Activated effector memory CD4-positive, alpha-beta T cell treated with Interleukin-2 at 50 U/mL for 16 hours (primary cell): ENCODE results near the gene ANO2.

Source experiments
- DNase-seq: peaks from one replicate; pipeline ENCODE4 v3.0.0-alpha.2; 2020

The ANO2 gene

GRCh38 chr12:5771756-5772155 is 173.3 kb downstream of the ANO2 start:
- no peak for DNase-seq

DNA sequence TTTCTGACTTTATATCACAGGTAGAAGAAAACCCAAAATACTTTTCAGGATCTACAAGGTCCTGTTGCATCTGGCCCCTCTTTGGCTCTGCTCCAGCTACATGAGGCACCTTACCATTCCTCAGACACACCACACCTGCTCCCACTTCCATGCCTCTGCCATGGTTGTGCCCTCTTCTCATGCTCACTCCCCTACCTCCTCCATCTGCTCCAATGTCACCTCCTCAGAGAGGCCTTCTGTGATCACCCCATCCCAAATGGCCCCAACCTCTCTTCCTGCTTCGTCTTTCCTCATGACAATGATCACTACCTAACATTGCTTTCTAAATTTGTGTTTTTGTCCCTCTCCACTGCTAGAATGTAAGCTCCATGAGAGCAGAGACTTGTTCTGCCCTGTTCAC is 174.3 kb downstream of the ANO2 start:
- no peak for DNase-seq

DNA sequence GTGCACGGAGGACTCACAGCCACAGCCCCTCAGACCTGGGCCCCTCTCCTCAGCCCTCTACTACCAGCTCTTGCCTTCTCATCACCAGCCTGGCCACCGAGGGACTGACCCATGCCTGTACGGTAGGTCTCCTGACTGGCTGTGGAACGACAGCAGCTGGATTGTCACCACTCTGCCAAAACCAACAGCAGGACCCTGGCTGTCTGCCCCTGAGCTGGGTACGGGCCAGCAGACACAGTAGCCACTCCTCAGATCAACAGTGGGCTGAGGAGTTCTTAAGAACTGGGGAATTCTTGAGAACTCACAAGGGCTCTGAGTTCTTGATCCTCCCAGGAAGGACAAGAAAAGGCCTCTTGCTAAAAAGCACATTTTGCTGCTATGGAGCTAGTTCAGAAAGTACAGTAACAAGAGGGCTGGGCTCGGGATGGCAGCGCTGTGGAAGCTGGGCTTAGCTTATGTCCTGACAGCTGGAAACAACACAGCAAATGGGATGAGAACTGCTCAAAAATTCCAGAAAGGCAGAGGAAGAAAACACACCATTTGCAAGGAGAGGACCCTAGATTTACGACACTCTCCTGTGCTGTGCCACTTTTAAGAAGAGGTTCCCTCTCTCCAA is 176.4 kb downstream of the ANO2 start:
- no peak for DNase-seq

DNA sequence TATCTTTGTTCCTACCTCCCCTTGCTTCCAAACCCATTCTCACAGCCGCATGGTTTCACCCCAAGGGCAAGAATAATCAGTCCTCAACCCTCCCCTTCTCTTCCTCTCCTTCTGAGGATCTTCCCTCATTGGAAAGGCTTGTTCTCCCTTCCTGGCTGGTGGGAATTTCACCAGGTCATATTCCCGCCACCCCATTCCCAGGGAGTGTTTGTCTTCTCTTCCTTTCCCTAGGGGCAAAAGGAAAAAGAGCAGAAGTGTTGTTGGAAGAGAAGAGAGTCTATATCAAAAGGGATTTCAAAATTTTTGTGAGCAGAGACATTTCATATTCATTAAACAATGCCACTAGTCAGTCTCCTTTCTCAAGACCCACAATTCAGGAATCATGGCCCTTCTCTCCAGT is 176.9 kb downstream of the ANO2 start:
- DNase-seq, result no peak

- no peak for DNase-seq
Observed at GRCh38 chr12:5758347-5758746, 186.7 kb downstream of the ANO2 start.

DNA sequence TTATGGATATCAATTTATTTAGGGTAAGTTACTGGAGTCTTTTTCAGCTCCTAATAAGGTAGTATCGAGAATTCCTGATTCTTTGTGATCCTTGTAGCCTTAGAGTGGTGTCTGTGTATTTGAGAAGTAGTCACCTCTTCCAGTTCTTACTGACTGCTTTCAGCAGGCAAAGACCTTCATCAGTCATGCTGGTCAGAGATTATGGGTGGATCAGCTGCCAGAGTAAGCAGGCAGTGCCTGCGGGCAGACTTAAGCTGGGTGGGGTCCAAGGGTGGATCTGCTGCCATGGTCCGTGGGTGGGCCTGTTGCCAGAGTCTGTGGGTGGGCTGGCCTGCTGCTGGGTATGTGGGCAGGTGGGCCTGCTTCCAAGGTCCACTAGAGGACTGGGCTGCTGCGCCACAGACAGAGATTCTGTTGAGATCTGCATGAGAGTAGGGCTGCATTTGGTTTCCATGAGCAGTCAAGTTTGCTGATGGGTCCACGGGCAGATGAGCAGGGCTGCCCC is 188.7 kb downstream of the ANO2 start:
- no peak for DNase-seq

GRCh38 chr12:5748027-5748426 is 197.0 kb downstream of the ANO2 start:
- no peak for DNase-seq

DNA sequence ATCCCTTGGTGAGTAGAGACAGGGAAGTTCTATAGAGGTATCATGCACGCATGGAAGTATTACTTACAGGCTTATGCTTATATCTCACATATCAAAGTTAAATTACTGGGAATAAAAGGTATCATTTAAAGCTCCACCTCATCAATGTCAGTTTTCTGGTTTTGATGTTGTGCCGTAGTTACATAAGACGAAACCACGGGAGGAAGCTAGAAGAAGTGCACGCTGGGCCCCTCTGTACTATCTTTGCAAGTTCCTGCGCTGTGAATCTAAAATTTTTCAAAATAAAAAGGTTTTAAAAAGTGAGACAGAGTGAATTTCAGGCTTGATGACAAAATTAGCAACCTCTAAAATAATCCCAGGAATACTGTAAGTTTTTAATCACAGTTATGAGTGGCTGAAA is 198.1 kb downstream of the ANO2 start:
- no peak for DNase-seq

DNA sequence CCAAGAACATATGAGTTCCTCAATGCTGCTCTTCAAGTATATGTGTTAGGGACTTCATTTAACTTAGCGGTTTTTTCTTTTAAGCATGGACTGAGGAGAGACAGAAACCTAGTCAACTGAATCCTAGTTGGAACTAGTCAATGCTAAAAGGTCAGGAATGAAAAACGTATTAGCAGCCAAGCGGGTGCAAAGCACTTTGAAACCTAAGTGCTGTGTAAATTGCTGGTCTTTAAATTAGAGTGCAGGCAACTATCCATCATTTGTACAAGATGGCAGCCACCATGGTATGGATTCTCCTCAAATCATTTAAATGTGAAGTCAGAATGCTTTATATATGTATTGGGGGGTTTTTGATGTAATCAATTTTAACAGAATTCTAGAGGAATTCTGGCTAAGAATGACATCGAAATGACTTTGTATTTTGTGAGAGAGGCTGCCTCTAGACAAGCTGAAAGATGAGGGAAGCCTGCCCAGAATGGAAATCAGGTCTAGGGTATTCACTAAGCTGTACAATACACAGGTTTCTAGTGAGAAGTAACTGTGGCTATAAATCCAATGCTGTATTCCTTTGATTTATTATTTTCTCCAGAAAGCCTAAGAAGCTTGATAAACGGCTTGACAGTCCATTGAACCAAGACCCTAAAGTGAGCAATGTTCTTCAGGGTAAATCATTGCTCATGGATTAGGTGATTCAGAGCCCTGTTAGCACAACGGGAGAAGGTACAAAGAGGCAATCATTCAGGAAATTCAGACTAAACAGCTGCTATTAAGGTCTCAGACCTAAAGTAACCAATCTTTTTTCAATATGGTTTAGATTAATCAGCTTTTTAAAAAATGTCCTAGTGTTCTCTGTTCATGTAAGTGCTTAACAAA is 198.8 kb downstream of the ANO2 start:
- no peak for DNase-seq

GRCh38 chr12:5745251-5745888 is 199.7 kb downstream of the ANO2 start:
- DNase-seq, result no peak

DNA sequence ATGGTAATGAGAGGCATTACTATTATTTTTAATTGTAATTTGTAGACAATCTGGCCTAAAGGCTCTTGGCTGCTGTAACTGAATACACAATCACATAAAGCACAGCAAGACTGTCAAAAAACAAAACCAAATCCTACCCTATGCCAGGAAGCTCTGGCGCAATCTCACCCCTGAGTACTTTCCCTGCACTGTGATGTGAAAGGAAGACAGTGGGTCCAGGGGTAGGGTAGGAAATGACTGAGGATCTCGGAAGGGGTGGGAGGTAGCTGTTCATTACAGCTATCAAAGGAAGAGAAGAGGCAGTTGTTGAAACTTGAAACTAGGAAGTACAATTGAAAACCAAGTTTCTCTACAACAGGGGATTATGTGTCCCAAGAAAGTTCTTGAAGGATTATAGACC is 202.8 kb downstream of the ANO2 start:
- DNase-seq, result no peak

DNA sequence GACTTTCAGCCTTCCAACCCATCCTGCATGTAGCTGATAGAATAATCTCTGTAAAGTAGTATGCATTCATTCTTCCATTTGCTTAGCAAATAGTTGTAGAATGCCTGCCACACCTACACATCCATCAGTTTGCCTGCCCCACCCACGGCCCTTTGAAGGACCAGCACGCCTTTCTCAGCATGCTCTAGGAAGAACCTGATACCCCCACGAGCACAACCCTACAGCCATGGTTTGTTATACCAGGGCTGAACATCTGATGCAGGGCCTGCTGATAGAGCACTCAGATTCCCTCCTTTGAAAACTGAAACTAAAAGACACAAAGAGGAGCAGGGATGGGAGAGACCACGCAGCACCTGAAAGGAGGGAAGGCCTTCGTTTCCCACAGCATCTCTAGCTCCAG is 205.1 kb downstream of the ANO2 start:
- DNase-seq, result no peak

- no peak for DNase-seq
Observed at GRCh38 chr12:5737778-5738177, 207.3 kb downstream of the ANO2 start.

- no peak for DNase-seq
Observed at GRCh38 chr12:5736527-5736926, 208.5 kb downstream of the ANO2 start.

GRCh38 chr12:5736016-5736415 is 209.0 kb downstream of the ANO2 start:
- no peak for DNase-seq

- DNase-seq, result no peak
Observed at GRCh38 chr12:5733916-5734315, 211.1 kb downstream of the ANO2 start.

DNA sequence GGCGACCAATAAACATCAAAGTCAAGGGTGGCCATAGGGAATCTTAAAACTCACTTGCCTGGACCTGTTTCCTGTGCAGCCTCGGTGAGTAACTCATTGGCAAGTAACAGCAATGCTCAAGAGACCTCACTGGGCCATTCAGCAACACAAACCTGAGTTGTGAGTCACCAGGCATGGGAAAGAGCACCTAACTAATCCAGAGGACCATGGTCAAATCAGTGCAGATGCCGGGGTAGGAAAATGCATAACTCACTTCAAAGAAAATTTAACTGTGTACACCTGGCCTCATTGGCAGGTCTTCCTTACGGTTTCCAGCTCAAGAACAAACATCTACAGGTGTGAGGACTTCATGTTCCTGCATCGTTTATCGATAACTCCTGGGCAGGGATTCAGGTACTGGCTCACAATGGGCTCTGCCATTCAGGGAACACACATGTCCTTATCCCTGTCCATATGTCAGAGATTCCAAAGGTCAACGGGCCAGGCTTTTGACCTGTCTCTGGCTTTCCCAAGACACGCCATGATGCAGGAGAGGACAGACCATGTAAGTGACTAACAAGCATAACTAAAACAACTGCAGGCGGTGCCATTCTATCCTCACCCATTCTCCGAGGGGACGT is 211.8 kb downstream of the ANO2 start:
- DNase-seq, result no peak

- no peak for DNase-seq
Observed at GRCh38 chr12:5730962-5731361, 214.1 kb downstream of the ANO2 start.

- DNase-seq, result no peak
Observed at GRCh38 chr12:5723711-5724252, 221.3 kb downstream of the ANO2 start.

- no peak for DNase-seq
Observed at GRCh38 chr12:5723071-5723470, 222.0 kb downstream of the ANO2 start.

DNA sequence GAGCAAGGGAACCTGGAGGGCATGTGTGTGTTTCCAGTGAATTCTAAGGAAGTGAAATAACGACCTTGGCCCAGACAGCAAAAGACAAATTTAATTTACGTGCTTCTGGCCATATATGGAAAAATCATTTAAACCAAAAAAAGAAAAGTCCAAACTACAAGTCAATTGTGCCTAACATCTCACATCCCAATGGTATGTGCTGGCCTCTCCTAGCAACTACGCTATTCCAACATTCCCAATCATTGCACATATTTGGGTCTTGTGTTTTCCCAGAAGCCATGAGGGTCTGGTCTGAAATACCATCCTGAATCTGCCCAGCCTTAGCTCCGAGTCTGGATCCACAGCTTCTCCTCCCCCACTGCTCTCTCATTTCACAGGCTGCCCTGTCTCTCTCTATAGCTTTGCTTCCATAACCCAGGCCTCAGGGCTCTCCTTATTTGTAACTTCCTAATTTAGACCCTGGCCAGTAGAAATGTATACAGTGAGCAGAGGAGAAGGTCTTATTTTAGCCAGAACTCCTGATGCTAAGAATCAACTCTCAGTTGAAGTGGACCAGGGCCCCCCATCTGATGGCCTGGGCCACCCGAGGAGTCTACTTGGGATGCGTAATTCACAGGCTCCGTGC is 224.6 kb downstream of the ANO2 start:
- DNase-seq, result no peak

DNA sequence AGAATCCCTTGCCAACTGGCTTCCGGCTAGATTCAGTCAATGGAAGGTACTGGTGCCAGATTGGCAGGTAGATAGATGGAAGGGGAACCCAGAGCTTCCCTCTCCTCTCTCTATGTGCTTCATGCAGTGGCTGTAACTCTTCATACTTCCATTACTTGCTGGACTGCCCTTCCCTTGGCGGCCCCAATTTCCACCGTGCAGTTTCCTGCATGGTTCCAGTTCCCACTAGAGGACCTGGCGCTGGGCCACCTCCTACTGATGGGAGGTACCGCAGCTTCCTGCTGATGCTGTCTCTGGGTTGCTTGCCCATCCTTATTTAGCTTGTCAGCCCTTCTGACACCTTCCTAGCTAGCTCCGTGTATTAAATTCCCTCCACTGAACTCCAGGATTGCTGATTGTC is 226.4 kb downstream of the ANO2 start:
- DNase-seq, result no peak

- no peak for DNase-seq
Observed at GRCh38 chr12:5718073-5718472, 227.0 kb downstream of the ANO2 start.
